Measurements from ENCODE around the gene MIGA1. TPM values are rescaled to one million over a fixed set of nuclear protein-coding genes. Genes with fewer than 3 reads are reported as not detected.

MIGA1 gene
- total RNA-seq, 1 experiment from 2014 or later, result 14.4 TPM

DNA sequence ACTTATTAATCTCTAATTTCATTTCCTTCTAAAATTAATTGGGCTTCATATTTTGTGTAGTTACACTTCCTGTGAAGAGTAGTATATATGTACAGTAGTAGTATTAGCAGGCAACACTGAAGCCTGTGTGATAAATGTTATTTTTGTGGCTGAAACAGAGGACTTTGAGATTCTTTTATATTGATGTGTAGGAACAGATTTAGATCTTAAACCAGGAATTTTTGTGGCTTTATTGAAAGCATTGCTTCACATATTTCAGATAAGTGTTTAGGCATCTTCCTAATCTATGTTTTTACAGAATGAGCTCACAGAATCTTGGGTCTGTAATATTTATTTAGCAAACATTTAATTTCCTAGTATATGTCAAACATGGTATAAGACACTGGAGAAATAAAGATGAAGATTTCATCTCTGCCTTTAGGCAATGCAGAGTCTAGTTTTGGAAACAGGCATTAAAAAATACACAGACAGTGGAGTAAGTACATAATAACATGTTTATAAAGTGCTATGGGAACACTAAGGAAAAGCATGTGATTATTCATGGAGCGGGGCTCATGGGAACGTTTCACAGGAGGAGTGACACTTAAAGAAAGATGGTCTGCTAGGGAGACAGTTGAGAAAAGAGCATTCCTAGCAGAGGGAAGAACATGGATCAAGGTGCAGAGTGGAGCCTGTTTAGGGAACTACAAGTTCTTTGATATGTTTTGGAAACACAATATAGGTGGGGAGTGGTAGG lies 52.7 kb downstream of the MIGA1 start:
- H3K4me1 ChIP-seq (ENCODE audit: control insufficient read depth, insufficient read depth, low read length), result no peaks in the 10 kb centered on the region
- DNase-seq (ENCODE audit: low read depth, low spot score) (no peak), ATAC-seq (no peak)
- intact Hi-C loops (cut with micrococcal nuclease; ENCODE audit: unreplicated experiment) (no loop called here), in situ Hi-C loops (cut with HindIII; ENCODE audit: low pct_unique_long_range_greater_than_20kb, low sequenced_read_pairs) (no loop called here)
- no peak overlapping the region for H3K27ac ChIP-seq (ENCODE audit: low read length)
- CTCF ChIA-PET, result no interaction called here
- no peaks in the 10 kb centered on the region for H3K27me3 ChIP-seq (ENCODE audit: control insufficient read depth, insufficient read depth, low read length)
- BruUV-seq (replicated peaks), result no TSS peak
- H3K4me3 ChIP-seq (ENCODE audit: low read depth in 2 of 2, low read length in 2 of 2), result no peak overlapping the region
- H3K36me3 ChIP-seq (ENCODE audit: control insufficient read depth, insufficient read depth, low read length), result no peaks in the 10 kb centered on the region
- POLR2A ChIA-PET, result interaction anchor here (0.5 kb wide), 1 partner anchor 843 kb away, joined by 3 read pairs; no protein-coding TSS in a partner anchor
- TF ChIP-seq SIN3A (IDR thresholded peaks at IDR 0.05; ENCODE audit: borderline replicate concordance, insufficient read depth, low read depth, low read length) (no peak), CTCF (IDR thresholded peaks at IDR 0.05) (no peak), TCF7L2 (IDR thresholded peaks at IDR 0.05; ENCODE audit: low read depth, low read length) (no peak)
- no peaks in the 10 kb centered on the region for H3K9me3 ChIP-seq (ENCODE audit: control insufficient read depth, insufficient read depth, low read depth, low read length)

DNA sequence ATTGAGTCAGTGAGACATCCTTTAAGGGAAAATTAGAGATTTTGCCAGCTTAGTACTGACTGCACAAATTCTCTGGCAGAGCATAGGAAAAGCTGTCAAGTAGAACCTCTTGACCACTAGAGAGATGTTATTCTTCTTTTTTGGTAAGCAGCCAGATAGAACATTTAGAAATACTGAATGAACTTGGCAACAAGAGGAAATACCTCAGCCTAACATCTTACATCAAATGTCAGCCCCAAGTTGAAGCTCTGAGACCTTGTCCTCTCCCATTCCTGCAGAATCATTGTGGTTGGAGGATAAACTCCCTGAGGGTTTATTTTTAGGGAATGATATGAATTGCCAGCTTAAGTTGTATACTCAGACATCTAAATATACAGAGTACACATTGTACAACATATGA lies 53.5 kb downstream of the MIGA1 start:
- no peaks in the 10 kb centered on the region for H3K4me1 ChIP-seq (ENCODE audit: control insufficient read depth, insufficient read depth, low read length)
- no peaks in the 10 kb centered on the region for H3K36me3 ChIP-seq (ENCODE audit: control insufficient read depth, insufficient read depth, low read length)
- no peaks in the 10 kb centered on the region for H3K27me3 ChIP-seq (ENCODE audit: control insufficient read depth, insufficient read depth, low read length)
- no peak for DNase-seq (ENCODE audit: low read depth, low spot score)
- H3K9me3 ChIP-seq (ENCODE audit: control insufficient read depth, insufficient read depth, low read depth, low read length), result no peaks in the 10 kb centered on the region
- in situ Hi-C loops (cut with HindIII; ENCODE audit: low pct_unique_long_range_greater_than_20kb, low sequenced_read_pairs), result no loop called here
- TF ChIP-seq CTCF (IDR thresholded peaks at IDR 0.05) (no peak), POLR2AphosphoS5 (IDR thresholded peaks at IDR 0.05; ENCODE audit: low read depth, low read length) (no peak), SIN3A (IDR thresholded peaks at IDR 0.05; ENCODE audit: borderline replicate concordance, insufficient read depth, low read depth, low read length) (no peak), REST (IDR thresholded peaks at IDR 0.05; ENCODE audit: insufficient read depth in 1 of 2, low read depth in 2 of 2, low read length in 1 of 2) (no peak), TCF7L2 (IDR thresholded peaks at IDR 0.05; ENCODE audit: low read depth, low read length) (no peak)
- CTCF ChIA-PET, result no interaction called here
- no peak for ATAC-seq
- no TSS peak for BruUV-seq (replicated peaks)
- H3K4me3 ChIP-seq (ENCODE audit: low read depth in 2 of 2, low read length in 2 of 2), result no peak overlapping the region
- H3K27ac ChIP-seq (ENCODE audit: low read length), result no peak overlapping the region
- POLR2A ChIA-PET, result interaction anchor here (0.5 kb wide), 1 partner anchor 843 kb away, joined by 3 read pairs; no protein-coding TSS in a partner anchor
- intact Hi-C loops (cut with micrococcal nuclease; ENCODE audit: unreplicated experiment), result no loop called here

Data from Panc1 (cell line).